ENCODE results near the gene RBM43.

DNA sequence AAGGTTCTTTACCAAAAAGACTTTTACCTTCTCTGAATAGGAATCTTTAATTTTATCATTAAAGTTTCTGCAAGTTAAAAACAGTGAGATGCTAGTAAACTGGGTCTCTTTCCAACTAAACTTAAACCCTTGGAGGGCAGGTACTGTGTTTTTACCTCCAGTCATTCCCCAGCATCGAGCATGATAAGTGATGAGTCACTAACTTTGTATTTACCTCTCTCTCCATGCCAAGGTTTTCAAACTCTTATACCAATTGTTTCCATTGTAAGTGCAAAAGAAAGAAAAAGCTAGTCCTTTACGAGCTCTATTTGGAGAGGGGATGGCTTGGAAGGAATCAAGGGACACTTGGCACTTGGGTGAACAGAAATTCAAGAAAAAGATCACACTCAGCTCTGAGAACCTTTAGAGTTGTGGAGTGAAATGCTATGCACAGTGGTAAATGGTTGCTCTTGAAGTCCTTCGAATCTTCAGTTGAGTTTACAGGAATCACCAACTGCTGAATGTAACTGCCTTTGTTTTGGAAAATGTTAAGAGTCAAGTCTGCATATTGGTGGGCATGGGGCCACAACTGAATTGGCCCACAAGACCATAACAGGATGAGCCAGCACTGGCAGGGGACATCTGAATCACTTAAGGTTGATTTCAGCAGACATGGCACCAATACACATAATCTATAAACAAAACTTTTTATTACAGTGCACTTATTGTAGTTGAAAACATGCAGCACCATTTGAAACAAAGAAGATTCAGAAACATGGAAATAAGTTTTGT, 8.3 kb upstream of the RBM43 start:
- TF ChIP-seq, protein P1, sequence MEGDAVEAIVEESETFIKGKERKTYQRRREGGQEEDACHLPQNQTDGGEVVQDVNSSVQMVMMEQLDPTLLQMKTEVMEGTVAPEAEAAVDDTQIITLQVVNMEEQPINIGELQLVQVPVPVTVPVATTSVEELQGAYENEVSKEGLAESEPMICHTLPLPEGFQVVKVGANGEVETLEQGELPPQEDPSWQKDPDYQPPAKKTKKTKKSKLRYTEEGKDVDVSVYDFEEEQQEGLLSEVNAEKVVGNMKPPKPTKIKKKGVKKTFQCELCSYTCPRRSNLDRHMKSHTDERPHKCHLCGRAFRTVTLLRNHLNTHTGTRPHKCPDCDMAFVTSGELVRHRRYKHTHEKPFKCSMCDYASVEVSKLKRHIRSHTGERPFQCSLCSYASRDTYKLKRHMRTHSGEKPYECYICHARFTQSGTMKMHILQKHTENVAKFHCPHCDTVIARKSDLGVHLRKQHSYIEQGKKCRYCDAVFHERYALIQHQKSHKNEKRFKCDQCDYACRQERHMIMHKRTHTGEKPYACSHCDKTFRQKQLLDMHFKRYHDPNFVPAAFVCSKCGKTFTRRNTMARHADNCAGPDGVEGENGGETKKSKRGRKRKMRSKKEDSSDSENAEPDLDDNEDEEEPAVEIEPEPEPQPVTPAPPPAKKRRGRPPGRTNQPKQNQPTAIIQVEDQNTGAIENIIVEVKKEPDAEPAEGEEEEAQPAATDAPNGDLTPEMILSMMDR (IDR thresholded peaks at IDR 0.05; ENCODE audit: poor library complexity): no peak
- no peak for TF ChIP-seq EZH2 (IDR thresholded peaks at IDR 0.05; ENCODE audit: borderline replicate concordance)
- no peak for TF ChIP-seq EZH2phosphoT487 (IDR thresholded peaks at IDR 0.05; ENCODE audit: low read depth, severe bottlenecking, unreplicated experiment)

Measured in hepatocyte (in vitro differentiated cells).